KG1 (cell line): ENCODE results near the gene KRT84.

Experiments
- DNase-seq: peaks from one replicate; lab custom pipeline; 2025; lab: John Stamatoyannopoulos, UW

The KRT84 gene

GRCh38 chr12:52342781-52343490 lies 42.5 kb downstream of the KRT84 start:
- no peak for DNase-seq

GRCh38 chr12:52341066-52341580 lies 44.3 kb downstream of the KRT84 start:
- no peak for DNase-seq

GRCh38 chr12:52338241-52338960 lies 47.1 kb downstream of the KRT84 start:
- DNase-seq, result no peak

- no peak for DNase-seq
Measured at GRCh38 chr12:52337054-52337453, 48.4 kb downstream of the KRT84 start.

GRCh38 chr12:52336641-52337040 lies 48.8 kb downstream of the KRT84 start:
- no peak for DNase-seq

- no peak for DNase-seq
Measured at GRCh38 chr12:52335598-52336262, 49.7 kb downstream of the KRT84 start.

GRCh38 chr12:52334185-52334584 lies 51.3 kb downstream of the KRT84 start:
- DNase-seq, result no peak

GRCh38 chr12:52333321-52333720 lies 52.1 kb downstream of the KRT84 start:
- no peak for DNase-seq

GRCh38 chr12:52332381-52332780 lies 53.1 kb downstream of the KRT84 start:
- DNase-seq, result no peak

- DNase-seq, result no peak
Measured at GRCh38 chr12:52331833-52332232, 53.6 kb downstream of the KRT84 start.

GRCh38 chr12:52331039-52331438 lies 54.4 kb downstream of the KRT84 start:
- no peak for DNase-seq

- DNase-seq, result no peak
Measured at GRCh38 chr12:52327830-52328500, 57.5 kb downstream of the KRT84 start.
